GM18499 (cell line): ENCODE results near the gene HBE1.
"Not testable (repeated sequence)": the region's sequence is repeated elsewhere in the genome, so short reads cannot be mapped to it uniquely, and the experiment has no call there.

Experiments used
- ATAC-seq: cut with Tn5 transposase; IDR thresholded peaks from one replicate; pipeline ENCODE4 v1.9.1; 2021; ENCODE audit warnings: moderate number of reproducible peaks; ENCODE audit not compliant: insufficient read depth, unreplicated experiment

The HBE1 gene

GRCh38 chr11:5269715-5270147, at the start of gene HBE1:
Gene HBE1 (minus strand): TSS chr11:5269945. CDS start chr11:5269890, 55 bp downstream.
- ATAC-seq: no peak

- no peak for ATAC-seq
Measured at GRCh38 chr11:5317292-5317691, 47.5 kb upstream of the HBE1 start.

DNA sequence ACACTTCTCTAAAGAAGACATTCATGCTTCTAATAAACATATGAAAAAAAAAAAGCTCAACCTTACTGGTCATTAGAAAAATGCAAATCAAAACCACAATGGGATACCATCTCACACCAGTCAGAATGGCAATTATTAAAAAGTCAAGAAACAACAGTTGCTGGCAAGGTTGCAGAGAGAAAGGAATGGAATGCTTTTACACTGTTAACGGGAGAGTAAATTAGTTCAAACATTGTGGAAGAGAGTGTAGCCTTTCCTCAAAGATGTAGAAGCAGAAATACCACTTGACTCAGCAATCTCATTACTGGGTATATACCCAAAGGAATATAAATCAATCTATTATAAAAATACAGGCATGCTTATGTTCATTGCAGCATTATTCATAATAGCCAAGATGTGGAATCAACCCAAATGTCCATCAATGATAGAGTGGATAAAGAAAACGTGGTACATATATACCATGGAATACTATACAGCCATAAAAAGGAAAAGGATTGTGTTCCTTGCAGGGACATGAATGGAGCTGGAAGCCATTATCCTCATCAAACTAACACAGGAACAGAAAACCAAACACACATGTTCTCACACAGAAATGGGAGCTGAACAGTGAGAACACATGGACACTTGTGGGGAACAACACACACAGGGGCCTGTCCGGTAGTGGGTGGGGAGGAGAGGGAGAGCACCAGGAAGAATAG, 43.7 kb upstream of the HBE1 start:
- ATAC-seq: not testable (repeated sequence)

DNA sequence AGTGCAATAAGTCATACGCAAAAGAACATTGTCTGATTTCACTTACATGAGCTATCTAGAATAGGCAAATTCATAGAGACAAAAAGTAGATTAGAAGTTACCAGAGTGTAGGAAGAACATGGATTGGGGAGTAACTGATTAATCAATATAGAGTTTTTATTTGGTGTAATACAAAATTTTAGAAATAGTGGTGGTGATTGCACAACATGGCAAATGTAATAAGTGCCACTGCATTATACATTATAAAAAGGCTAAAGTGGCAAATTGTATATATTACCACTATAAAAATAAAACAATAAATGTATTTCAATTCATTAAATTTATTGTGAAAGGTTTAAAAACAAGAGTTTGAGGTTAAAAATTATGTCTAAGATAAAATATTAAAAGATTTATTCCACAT, 40.7 kb upstream of the HBE1 start:
- ATAC-seq: no peak

- ATAC-seq: no peak
Measured at GRCh38 chr11:5307256-5308019, 37.7 kb upstream of the HBE1 start.

- ATAC-seq: no peak
Measured at GRCh38 chr11:5304046-5304445, 34.3 kb upstream of the HBE1 start.

DNA sequence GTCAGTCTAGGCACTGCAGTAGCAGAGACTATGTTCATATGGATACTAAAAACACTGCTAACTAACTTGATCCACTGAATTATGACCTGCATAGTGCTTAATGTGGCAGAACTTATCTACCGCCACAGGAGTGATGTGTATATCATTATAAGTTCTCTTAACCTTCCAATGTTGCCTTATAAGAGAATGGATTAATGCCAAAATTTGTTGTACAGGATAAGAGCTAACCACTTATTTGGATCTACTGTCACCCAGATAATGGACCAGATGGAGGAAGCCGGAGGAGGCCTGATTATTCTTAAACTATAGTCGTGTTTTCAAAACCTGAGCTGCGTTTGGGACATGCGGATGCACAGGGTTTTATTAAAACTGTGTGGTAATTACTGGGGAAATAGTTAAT, 33.9 kb upstream of the HBE1 start:
- ATAC-seq: no peak

DNA sequence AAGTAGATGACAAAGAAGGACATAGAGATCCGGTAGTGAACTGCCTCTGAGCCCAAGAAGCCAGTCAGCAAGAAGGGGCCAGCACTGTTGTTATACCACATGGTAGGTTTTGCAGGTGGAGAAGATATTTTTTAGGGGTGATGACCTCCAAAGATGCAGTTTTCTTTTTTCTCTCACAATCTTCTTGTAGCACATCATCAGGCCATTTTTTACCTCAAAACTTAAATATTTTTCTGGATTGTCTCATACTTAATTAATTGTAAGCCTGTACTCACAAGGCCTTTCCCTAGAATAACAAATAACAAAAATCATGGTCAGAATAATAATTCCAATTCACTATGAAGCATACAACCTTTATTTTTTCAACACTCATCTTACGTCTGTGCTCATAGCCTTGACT, 32.1 kb upstream of the HBE1 start, which contains the start of gene OR51B4:
OR51B4 (minus strand) TSS at position 101 of the 400 bp plus-strand sequence; CDS start at position 101, 0 bp downstream.
- no peak for ATAC-seq

GRCh38 chr11:5300251-5300650, 30.5 kb upstream of the HBE1 start:
- ATAC-seq: no peak

DNA sequence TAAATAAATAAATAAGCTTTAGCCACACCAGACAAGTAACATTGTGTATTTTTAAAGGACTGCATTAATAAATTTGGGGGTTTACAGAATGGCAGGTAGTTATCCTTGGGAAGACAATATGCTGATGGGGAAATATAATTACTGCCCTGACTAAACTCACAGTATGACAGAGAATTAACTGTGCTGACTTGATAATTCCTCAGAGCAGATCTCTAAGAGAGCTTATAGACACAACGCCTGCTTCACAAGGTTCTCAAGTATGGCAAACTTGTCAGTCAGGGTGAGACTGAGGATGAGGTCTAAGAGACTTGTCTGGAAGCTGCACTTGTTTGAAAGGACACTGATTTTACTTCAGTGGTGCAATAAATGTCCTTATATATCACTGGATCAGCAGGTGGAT, 28.7 kb upstream of the HBE1 start:
- no peak for ATAC-seq

DNA sequence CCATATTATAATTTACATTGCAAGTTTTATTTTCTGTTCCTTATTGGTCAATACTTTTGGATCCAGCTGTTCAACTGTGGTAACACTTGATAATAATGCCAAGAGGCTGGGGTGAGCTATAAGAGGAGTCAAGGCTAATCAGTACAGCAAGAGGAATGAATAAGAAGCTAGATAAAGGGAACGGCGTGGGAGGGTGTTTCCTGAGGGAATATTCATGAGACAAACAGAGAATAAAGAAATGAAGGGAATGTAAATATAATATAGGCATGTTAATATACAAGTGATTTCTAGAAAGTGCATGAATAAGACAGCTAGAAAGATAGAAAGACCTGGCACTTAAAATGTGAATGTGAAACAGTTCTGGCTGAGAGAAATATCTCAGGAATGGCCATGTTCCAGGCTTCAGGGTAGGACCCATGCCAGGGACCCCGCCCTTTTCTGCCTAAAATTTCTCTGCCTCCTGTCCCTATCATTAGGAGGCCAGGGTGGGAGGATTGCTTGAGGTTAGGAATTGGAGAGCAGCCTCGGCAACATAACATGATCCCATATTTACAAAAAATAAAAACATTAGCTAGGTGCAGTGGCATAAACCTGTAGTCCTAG, 28.1 kb upstream of the HBE1 start:
- ATAC-seq: no peak

DNA sequence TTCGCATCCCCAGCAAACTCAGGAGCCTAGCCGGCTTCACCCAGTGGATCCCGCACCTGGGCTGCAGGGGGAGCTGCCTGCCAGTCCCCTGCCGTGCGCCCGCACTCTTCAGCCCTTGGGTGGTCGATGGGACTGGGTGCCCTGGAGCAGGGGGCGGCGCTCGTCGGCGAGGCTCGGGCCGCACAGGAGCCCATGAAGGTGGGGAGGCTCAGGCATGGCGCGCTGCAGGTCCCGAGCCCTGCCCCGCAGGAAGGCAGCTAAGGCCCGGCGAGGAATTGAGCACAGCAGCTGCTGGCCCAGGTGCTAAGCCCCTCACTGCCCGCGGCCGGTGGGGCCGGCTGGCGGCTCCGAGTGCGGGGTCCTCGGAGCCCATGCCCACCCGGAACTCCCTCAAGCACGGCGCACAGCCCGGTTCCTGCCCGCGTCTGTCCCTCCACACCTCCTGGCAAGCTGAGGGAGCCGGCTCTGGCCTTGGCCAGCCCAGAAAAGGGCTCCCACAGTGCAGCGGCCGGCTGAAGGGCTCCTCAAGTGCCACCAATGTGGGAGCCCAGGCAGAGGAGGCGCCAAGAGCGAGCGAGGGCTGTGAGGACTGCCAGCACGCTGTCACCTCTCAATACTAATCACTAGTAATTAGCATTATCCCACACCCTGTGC, 24.7 kb upstream of the HBE1 start:
- not testable (repeated sequence) for ATAC-seq

GRCh38 chr11:5293028-5293427, 23.3 kb upstream of the HBE1 start:
- ATAC-seq: no peak

GRCh38 chr11:5291207-5291838, 21.6 kb upstream of the HBE1 start:
- ATAC-seq: peak; percentile 85

DNA sequence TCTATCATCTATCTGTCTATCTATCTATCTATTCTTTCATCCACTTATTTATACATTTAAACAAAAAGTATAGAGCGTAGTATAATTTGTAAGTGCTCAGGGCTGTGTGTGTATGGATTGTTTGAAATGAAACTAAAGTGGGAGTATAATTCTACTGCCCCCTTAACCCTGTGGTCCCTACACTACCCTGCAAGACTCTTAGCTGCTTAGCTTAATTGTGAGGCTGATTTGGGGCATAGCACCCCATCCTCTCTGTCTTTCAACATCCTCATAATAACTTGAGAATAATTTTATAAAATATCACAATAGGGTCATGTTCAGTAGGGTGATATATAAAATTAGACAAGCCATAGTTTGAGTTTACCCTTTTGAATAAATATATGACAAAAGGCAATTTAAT, 20.4 kb upstream of the HBE1 start:
- ATAC-seq: no peak

DNA sequence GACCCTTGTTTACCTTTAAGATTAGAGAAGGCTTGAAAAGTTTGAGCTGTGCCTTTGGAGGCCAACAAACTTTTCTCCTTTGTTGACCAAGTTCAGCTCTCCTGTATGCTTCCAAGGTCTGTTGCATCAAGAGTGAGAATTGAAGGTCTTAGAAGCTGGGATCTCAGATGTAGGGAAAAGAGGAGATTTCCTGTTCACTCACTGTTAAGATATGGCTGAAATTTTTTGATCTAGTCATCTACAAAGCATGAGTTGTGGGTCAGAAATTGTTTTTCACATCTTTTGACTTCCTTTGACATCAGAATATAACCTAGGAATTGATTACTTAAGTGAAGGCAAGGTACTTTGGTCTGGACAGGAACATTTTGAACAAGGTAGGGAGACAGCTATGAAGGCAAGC, 20.0 kb upstream of the HBE1 start:
- ATAC-seq: no peak

GRCh38 chr11:5288906-5289550, 19.3 kb upstream of the HBE1 start:
- ATAC-seq: no peak

DNA sequence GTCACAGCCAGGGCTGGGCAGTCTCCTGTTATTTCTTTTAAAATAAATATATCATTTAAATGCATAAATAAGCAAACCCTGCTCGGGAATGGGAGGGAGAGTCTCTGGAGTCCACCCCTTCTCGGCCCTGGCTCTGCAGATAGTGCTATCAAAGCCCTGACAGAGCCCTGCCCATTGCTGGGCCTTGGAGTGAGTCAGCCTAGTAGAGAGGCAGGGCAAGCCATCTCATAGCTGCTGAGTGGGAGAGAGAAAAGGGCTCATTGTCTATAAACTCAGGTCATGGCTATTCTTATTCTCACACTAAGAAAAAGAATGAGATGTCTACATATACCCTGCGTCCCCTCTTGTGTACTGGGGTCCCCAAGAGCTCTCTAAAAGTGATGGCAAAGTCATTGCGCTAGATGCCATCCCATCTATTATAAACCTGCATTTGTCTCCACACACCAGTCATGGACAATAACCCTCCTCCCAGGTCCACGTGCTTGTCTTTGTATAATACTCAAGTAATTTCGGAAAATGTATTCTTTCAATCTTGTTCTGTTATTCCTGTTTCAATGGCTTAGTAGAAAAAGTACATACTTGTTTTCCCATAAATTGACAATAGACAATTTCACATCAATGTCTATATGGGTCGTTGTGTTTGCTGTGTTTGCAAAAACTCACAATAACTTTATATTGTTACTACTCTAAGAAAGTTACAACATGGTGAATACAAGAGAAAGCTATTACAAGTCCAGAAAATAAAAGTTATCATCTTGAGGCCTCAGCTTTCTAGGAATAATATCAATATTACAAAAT, 18.6 kb upstream of the HBE1 start:
- no peak for ATAC-seq

- ATAC-seq: no peak
Measured at GRCh38 chr11:5286901-5287300, 17.2 kb upstream of the HBE1 start.
